AG04449 (cell line): ENCODE measurements around the gene ZNF491.
A peak's percentile ranks its signal among the peaks of the same experiment; 100 is the strongest.

Experiments
- CTCF ChIA-PET: fragments of 350-600 bp; formaldehyde crosslinking; extraction: SDS; loops from one replicate; lab custom pipeline; 2021; ENCODE audit warnings: antibody characterized with exemption; lab: Yijun Ruan, JAX
- POLR2A ChIA-PET: fragments of 400-600, 350-600 bp; formaldehyde crosslinking; extraction: SDS; loops from one replicate; lab custom pipeline; 2020; ENCODE audit warnings: antibody characterized with exemption, inconsistent platforms; lab: Yijun Ruan, JAX
- DNase-seq: peaks from one replicate; pipeline ENCODE4 v3.0.0-alpha.2; 2010; ENCODE audit warnings: low read depth, low spot score
- H3K4me3 ChIP-seq: 2 replicates; pipeline ENCODE4 v1.5.1; 2011; ENCODE audit warnings: low read depth, mild to moderate bottlenecking, control low read depth, low read length
- CTCF ChIP-seq: IDR thresholded peaks from one replicate; pipeline ENCODE4 v1.5.1; 2011; ENCODE audit warnings: mild to moderate bottlenecking, moderate library complexity, low read length, control low read depth, inconsistent platforms; ENCODE audit not compliant: insufficient read depth; ENCODE audit errors: missing control alignments

ZNF491 gene

GRCh38 chr19:11798391-11799330 lies at the start of gene ZNF491:
Gene ZNF491 (plus strand): TSS chr19:11798523. CDS start chr19:11805954, 7,431 bp downstream.
- ChIA-PET CTCF (interaction anchor here (0.6 to 8.6 kb wide), 34 partner anchors 9 to 457 kb away, joined by 3 to 95 read pairs (median 6); partner anchors contain the start of genes ZNF433, ZNF440, ZNF441 and ZNF700), POLR2A (interaction anchor here (0.8 to 1.1 kb wide), 2 partner anchors 15 to 125 kb away, joined by 3 read pairs; no protein-coding TSS in a partner anchor)
- peak; percentile 34 for DNase-seq
- peak within 1 kb of the TSS; percentile 81 for H3K4me3 ChIP-seq
- TF ChIP-seq CTCF = peak; percentile 50

- H3K4me3 ChIP-seq = no peak overlapping the region
- CTCF ChIA-PET = no interaction called here
- POLR2A ChIA-PET = interaction anchor here (0.7 kb wide), 1 partner anchor 61 kb away, joined by 6 read pairs; no protein-coding TSS in a partner anchor
- TF ChIP-seq CTCF = no peak
- DNase-seq = no peak
Measured at GRCh38 chr19:11749751-11750150, 48.6 kb upstream of the ZNF491 start.

GRCh38 chr19:11752244-11752736 lies 46.0 kb upstream of the ZNF491 start:
- CTCF ChIA-PET = no interaction called here
- H3K4me3 ChIP-seq = no peak overlapping the region
- TF ChIP-seq CTCF = no peak
- POLR2A ChIA-PET = no interaction called here
- no peak for DNase-seq

GRCh38 chr19:11754663-11755062 lies 43.7 kb upstream of the ZNF491 start:
- CTCF ChIA-PET = no interaction called here
- H3K4me3 ChIP-seq = no peak overlapping the region
- DNase-seq = no peak
- POLR2A ChIA-PET = no interaction called here
- TF ChIP-seq CTCF = no peak

- POLR2A ChIA-PET = no interaction called here
- CTCF ChIA-PET = interaction anchor here (0.6 to 0.7 kb wide), 2 partner anchors 27 to 41 kb away, joined by 3 read pairs; partner anchors contain the start of gene ZNF491
- no peak for TF ChIP-seq CTCF
- DNase-seq = no peak
- H3K4me3 ChIP-seq = no peak overlapping the region
Measured at GRCh38 chr19:11756965-11757364, 41.4 kb upstream of the ZNF491 start.

GRCh38 chr19:11759805-11760204 lies 38.5 kb upstream of the ZNF491 start:
- no peak for DNase-seq
- H3K4me3 ChIP-seq = no peak overlapping the region
- ChIA-PET CTCF (interaction anchor here (2.2 kb wide), 1 partner anchor 38 kb away, joined by 5 read pairs; no protein-coding TSS in a partner anchor), POLR2A (no interaction called here)
- TF ChIP-seq CTCF = no peak
